Prostate gland (tissue), 2 donors: ENCODE results near the gene EME2.

Experiments used
- CTCF ChIP-seq, 4 experiments: fragments of 200-600 bp in 2 of 4; fragments of 450-650 bp in 2 of 4; sonication (generic) in 2 of 4; IDR thresholded peaks; 1 replicate in 3 of 4; 2 replicates in 1 of 4; pipeline ENCODE4 v1.5.1; 2016 to 2019; ENCODE audit warnings: antibody characterized with exemption in 4 of 4, mild to moderate bottlenecking in 2 of 4, moderate library complexity in 2 of 4
- POLR2A ChIP-seq: fragments of 450-650 bp; IDR thresholded peaks from one replicate; pipeline ENCODE4 v1.6.1; 2016; ENCODE audit warnings: antibody characterized with exemption, mild to moderate bottlenecking
- POLR2AphosphoS5 ChIP-seq: sonication (generic); formaldehyde crosslinking; IDR thresholded peaks from one replicate; pipeline ENCODE4 v1.6.1; 2017; ENCODE audit warnings: antibody characterized with exemption

DNA sequence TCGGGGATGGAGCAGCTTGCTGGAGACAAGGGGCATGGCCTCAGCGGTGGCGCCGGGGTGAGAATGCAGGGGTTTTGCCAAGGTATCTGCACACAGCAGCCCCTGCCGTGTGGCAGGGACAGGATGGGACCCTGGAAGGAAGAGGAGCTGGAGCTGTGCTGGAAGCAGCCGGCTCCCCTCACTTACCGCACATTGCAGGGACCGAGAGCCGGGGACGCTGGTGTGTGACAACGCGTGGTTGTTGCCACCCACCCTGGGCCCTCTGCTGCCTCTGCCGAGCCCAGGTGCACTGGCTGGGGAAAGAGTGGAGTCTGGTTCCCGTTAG is 13.2 kb downstream of the EME2 start:
- TF ChIP-seq POLR2A: no peak
- no peak for TF ChIP-seq CTCF (IDR thresholded peaks at IDR 0.05)
- TF ChIP-seq POLR2AphosphoS5: no peak
